ENCODE results near the gene ALOXE3.

The ALOXE3 gene

GRCh38 chr17:8153957-8154607 lies 35.8 kb upstream of the ALOXE3 start:
- DNase-seq, result peak in 1 of 2 experiments; percentile 22

GRCh38 chr17:8153525-8153956 lies 35.2 kb upstream of the ALOXE3 start:
- no peak for DNase-seq

- DNase-seq, result no peak
Observed at GRCh38 chr17:8153031-8153451, 34.7 kb upstream of the ALOXE3 start.

GRCh38 chr17:8152112-8152775 lies 33.9 kb upstream of the ALOXE3 start, which contains the start of gene PER1:
PER1 (minus strand) TSS chr17:8152404; CDS start chr17:8150706, 1,698 bp downstream.
- peak; percentile 85 to 86 for DNase-seq

GRCh38 chr17:8151641-8152111 lies 33.4 kb upstream of the ALOXE3 start:
- no peak for DNase-seq

GRCh38 chr17:8151120-8151640 lies 32.9 kb upstream of the ALOXE3 start:
- peak; percentile 78 to 87 for DNase-seq

GRCh38 chr17:8150194-8151119 lies 32.1 kb upstream of the ALOXE3 start:
- no peak for DNase-seq

- DNase-seq, result no peak
Observed at GRCh38 chr17:8149419-8150193, 31.3 kb upstream of the ALOXE3 start.

- no peak for DNase-seq
Observed at GRCh38 chr17:8148560-8148959, 30.2 kb upstream of the ALOXE3 start.

GRCh38 chr17:8147805-8148404 lies 29.6 kb upstream of the ALOXE3 start:
- DNase-seq, result no peak

- DNase-seq, result no peak
Observed at GRCh38 chr17:8147141-8147804, 29.0 kb upstream of the ALOXE3 start.

GRCh38 chr17:8146381-8147140 lies 28.2 kb upstream of the ALOXE3 start:
- no peak for DNase-seq

- DNase-seq, result no peak
Observed at GRCh38 chr17:8145811-8146210, 27.5 kb upstream of the ALOXE3 start.

GRCh38 chr17:8144401-8145231 lies 26.3 kb upstream of the ALOXE3 start:
- no peak for DNase-seq

- no peak for DNase-seq
Observed at GRCh38 chr17:8143581-8144400, 25.5 kb upstream of the ALOXE3 start.

GRCh38 chr17:8142887-8143580 lies 24.7 kb upstream of the ALOXE3 start:
- no peak for DNase-seq

GRCh38 chr17:8142158-8142886 lies 24.0 kb upstream of the ALOXE3 start:
- DNase-seq, result no peak
